Pulmonary artery endothelial cell (primary cell): Measurements from ENCODE around the gene TNFAIP6. TPM values are rescaled to one million over a fixed set of nuclear protein-coding genes. Genes with fewer than 3 reads are reported as not detected.

ENCODE experiments used
- DNase-seq: peaks from one replicate; pipeline ENCODE4 v3.0.0-alpha.2; 2011; ENCODE audit warnings: low read depth, low spot score
- total RNA-seq: library from RNA; depleted of rRNA; stranded (reverse); fragments of >200 nt; gene quantifications from 2 replicates; pipeline ENCODE4 v1.2.3, GENCODE V29; 2014

The TNFAIP6 gene
- total RNA-seq, 1 donor from 2014 or later: not detected

DNA sequence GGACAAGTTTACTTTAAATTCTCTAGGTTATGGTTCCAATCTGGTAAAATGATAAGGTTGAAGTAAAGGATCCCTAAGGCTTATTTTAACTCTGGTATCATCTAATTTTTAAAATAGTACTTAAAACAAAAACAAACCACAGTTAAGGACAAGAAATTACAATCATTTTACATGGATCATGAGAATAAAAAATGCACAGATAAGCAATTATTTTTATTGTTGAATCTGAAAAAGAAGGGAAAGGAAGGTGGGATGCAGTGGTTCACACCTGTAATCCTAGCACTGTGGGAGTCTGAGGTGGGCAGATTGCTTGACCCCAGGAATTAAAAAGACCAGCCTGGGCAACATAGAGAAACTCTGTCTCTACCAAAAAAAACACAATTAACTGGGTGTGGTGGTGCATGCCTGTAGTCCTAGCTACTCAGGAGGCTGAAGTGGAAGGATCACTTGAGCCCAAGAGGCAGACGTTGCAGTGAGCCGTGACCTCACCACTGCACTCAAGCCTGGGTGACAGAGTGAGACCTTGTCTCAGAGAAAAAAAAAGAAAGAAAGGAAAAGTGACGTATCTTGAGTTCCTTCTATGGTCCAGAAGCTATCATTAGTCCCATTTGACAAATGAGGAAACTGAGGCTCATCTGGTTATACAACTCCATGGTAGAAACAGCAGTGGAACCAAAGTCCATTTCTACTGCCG is 2.5 kb downstream of the TNFAIP6 start:
- no peak for DNase-seq

- no peak for DNase-seq
Observed at GRCh38 chr2:151361674-151362370, 4.4 kb downstream of the TNFAIP6 start.

DNA sequence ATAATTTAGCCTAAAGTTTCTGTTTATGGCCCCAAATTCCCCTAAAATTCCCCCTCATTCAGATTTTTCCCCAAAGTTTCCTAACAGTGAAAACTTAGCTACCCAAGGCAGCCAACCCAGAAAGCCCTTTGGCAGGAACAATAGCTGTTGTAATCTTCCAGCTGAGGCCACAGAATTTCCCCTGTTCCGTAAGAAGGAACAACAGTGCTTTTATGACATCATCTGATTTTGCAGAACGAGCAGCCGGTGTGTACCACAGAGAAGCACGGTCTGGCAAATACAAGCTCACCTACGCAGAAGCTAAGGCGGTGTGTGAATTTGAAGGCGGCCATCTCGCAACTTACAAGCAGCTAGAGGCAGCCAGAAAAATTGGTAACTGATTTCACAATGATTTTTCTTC is 6.3 kb downstream of the TNFAIP6 start:
- no peak for DNase-seq

DNA sequence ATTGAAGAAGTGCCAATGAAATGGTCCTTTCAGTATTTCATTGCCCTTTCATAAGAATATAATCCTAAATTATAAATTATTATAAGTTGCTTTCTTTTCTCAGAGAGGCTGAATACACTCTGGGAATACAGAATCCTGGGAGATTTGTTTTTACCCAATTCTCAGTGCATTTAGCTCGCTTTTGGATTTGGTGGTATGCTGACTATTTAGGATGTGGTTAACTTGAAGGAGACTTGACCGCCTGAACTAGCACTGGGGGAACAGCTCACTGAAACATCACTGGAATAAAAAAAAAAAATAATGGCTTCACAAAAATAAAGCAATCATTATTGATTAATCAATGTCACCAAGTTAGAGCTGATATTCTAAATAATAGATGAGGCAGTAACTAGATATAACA is 10.2 kb downstream of the TNFAIP6 start:
- DNase-seq: no peak

DNA sequence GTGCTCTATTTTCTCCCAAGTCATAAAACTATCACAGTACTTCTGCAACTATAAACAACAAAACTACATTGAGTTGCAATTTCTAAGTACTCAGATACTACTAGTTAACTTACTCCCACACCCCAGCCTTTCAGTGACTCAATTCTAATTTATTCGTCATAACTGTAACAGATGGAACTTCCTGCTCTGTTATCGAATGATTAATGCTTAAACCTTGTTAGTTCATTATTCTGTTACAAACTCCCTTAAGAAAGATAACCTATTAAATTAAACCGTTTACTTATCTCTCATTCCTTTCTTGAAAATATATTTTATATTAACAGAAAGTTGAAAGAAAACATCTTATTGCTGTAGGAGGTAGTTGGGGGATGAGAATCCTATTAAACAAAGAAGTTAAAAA is 17.0 kb downstream of the TNFAIP6 start:
- peak; percentile 30 for DNase-seq

- DNase-seq: no peak
Observed at GRCh38 chr2:151379169-151379568, 21.8 kb downstream of the TNFAIP6 start.

GRCh38 chr2:151380580-151381235 is 23.3 kb downstream of the TNFAIP6 start:
- no peak for DNase-seq

- DNase-seq: no peak
Observed at GRCh38 chr2:151381266-151381665, 23.9 kb downstream of the TNFAIP6 start.

GRCh38 chr2:151388011-151388410 is 30.6 kb downstream of the TNFAIP6 start:
- DNase-seq: no peak

GRCh38 chr2:151391436-151391835 is 34.0 kb downstream of the TNFAIP6 start:
- no peak for DNase-seq

DNA sequence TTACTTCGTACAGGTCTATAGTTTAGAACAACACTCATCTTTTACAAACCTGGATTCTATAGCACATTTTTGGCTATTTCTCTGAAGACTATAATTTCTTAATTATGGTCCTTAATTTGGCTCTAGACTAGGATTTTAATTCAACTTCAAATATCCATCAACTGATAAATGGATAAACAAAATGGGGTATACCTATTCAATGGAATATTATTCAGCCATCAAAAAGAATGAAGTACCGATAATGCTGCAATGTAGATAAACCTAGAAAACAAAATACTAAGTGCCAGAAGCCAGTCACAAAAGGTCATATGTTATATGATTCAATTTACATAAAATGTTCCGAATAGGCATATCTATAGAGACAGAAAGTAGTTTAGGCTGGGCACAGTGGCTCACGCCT is 37.1 kb downstream of the TNFAIP6 start:
- no peak for DNase-seq

GRCh38 chr2:151395509-151396374 is 38.4 kb downstream of the TNFAIP6 start:
- no peak for DNase-seq

DNA sequence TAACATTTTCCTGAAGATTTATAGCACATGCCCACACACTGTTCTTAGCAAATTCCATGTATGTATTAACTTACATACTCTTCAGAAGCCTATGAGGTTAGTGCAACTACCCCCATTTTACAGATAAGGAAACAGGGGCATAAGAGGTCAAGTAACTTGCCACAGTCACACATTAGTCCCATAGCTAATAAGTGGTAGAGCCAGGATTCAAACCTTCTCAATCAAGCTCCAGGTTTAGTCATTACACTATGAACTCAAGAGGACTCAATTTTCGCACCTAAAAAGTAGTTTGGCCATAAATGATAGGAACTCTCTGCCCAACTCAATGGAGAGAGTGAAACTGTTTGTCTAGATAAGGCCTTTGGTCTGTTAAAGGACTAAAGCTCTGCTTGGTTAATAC is 42.6 kb downstream of the TNFAIP6 start:
- DNase-seq: no peak

- no peak for DNase-seq
Observed at GRCh38 chr2:151401149-151401548, 43.8 kb downstream of the TNFAIP6 start.

DNA sequence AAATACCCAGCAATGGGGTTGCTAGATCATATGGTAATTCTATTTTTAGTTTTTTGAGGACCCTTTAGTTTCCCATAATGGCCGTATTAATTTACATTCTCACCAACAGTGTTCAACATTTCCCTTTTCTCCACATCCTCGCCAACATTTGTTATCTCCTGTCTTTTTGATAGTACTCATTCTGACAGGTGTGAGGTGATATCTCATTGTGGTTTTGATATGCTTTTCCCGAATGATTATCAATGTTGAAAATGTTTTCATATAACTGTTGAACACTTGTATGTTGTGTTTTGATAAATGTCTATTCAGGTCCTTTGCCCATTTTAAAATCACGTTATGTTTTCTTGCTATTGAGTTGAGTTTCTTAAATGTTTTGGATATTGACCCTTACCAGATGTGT is 46.5 kb downstream of the TNFAIP6 start:
- DNase-seq: no peak

DNA sequence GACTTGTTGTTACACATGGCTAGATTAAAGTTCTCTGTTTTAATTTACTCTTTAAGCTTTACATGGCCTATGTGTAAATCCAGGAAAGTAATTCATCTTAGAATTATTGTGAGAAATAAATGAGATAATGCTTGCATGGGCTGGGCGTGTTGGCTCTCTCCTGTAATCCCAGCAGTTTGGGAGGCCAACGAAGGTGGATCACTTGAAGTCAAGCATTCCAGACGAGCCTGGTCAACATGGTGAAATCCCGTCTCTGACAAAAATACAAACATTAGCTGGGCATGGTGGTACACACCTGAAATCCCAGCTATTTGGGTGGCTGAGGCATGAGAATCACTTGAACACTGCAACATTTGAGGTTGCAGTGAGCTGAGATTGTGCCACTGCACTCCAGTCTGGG is 48.0 kb downstream of the TNFAIP6 start:
- DNase-seq: no peak

- no peak for DNase-seq
Observed at GRCh38 chr2:151407281-151407680, 49.9 kb downstream of the TNFAIP6 start.

- DNase-seq: no peak
Observed at GRCh38 chr2:151408788-151409600, 51.6 kb downstream of the TNFAIP6 start.

DNA sequence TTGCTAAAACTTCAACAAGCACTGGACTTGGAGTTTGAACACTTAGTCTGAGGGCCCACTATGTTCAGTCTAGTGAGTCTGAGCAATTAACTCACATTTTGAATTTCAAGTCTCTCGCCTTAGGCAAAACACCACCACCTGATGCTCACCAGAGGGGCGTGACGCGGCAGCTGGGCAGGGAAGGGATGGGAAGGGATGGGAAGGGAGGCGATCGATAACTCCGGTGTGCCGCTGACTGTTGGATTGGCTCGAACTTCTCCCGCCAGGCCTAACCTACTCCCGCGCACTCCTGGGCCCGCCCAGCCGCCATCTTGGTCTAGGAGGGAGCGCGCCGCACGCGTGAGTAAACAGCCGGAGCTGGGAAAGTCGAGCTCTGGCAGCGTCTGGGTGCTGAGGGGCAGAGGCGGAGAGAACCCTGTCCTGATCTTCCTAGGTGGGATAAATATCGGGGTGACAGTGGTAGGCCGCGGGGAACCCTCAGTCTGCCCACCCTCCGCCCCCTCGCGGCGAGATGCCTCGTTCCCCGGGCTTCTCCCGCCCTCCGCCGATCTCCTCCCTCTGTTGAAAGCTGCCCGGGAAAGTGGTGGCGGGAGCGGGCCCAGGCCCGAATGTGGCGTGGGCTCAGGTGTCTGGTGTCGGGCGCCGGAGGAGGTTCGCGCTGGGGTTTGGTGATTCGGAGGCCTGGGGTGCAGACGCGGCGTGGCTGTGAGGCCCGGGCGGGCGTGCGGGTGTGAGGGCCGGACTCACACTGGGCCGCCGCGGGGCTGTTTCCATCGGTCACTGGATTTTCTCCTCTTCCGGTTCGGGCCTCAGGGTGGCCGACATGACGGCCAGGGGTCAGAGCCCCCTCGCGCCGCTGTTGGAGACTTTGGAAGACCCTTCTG is 52.5 kb downstream of the TNFAIP6 start, which contains the start of gene RIF1:
RIF1 (plus strand) TSS at position 302 of the 884 bp plus-strand sequence; CDS start at position 824, 522 bp downstream.
- DNase-seq: peak; percentile 87

- no peak for DNase-seq
Observed at GRCh38 chr2:151410485-151410834, 53.1 kb downstream of the TNFAIP6 start.
